PC-9 (cell line): Measurements from ENCODE around the gene UBE2C.

Experiments used
- CTCF ChIP-seq: fragments of 200-600 bp; sonication (generic); conservative IDR thresholded peaks from 2 replicates; pipeline ENCODE4 v1.6.1; 2017; ENCODE audit warnings: mixed run types, antibody characterized with exemption, mild to moderate bottlenecking, moderate library complexity
- EZH2 ChIP-seq: fragments of 200-600 bp; sonication (generic); IDR thresholded peaks from 2 replicates; pipeline ENCODE4 v1.8.0; 2017; ENCODE audit warnings: antibody characterized with exemption, low read depth

- TF ChIP-seq CTCF (no peak), EZH2 (no peak)
Measured at GRCh38 chr20:45850238-45850637, 37.8 kb downstream of the UBE2C start.
